Measurements from ENCODE around the gene RNF225. TPM values are rescaled to one million over a fixed set of nuclear protein-coding genes. Genes with fewer than 3 reads are reported as not detected.

Gene RNF225
- total RNA-seq, 3 donors from 2014 or later (not counting 1 experiment from before 2014, with no cell fraction given), result 0.39 TPM; not detected in 2

- ATAC-seq, result no peak
- Mint-ChIP-seq H3K27ac (no peak overlapping the region), H3K36me3 (peaks cover 26% of the 10 kb centered on the region), H3K27me3 (ENCODE audit: low read depth in 2 of 2) (no peaks in the 10 kb centered on the region), H3K4me3 (no peak overlapping the region), H3K4me1 (no peaks in the 10 kb centered on the region), H3K9me3 (peaks cover 3 to 9% of the 10 kb centered on the region in 2 donors)
- H3K36me3 ChIP-seq (ENCODE audit: control insufficient read depth, insufficient read depth, low read length), result peaks cover 12% of the 10 kb centered on the region
- no peaks in the 10 kb centered on the region for H3K4me1 ChIP-seq (ENCODE audit: control insufficient read depth, insufficient read depth, low read length)
- TF ChIP-seq CTCF (IDR thresholded peaks at IDR 0.05), result no peak
- no peak overlapping the region for H3K4me3 ChIP-seq (ENCODE audit: low read length)
- DNase-seq, result no peak
- H3K9me3 ChIP-seq (ENCODE audit: control insufficient read depth, insufficient read depth, low read length), result peaks cover 74% of the 10 kb centered on the region
- H3K27me3 ChIP-seq (ENCODE audit: control insufficient read depth, insufficient read depth, low read length), result no peaks in the 10 kb centered on the region
- intact Hi-C loops (cut with micrococcal nuclease), result no loop called here
- no peak overlapping the region for H3K27ac ChIP-seq (ENCODE audit: low read length)
These were observed 34.3 kb downstream of the RNF225 start for GRCh38 chr19:58429745-58430144.

GRCh38 chr19:58434217-58434616 lies 38.8 kb downstream of the RNF225 start:
- ATAC-seq, result no peak
- H3K27ac ChIP-seq (ENCODE audit: low read length), result no peak overlapping the region
- WGBS (ENCODE audit: insufficient coverage), result 100% methylated on average over 1 of the region's 2 CpGs
- Mint-ChIP-seq H3K36me3 (peaks cover 50% of the 10 kb centered on the region), H3K27me3 (ENCODE audit: low read depth in 2 of 2) (no peaks in the 10 kb centered on the region), H3K4me3 (no peak overlapping the region), H3K4me1 (peaks cover 3 to 4% of the 10 kb centered on the region in 2 donors), H3K9me3 (peaks cover 7 to 17% of the 10 kb centered on the region in 2 donors), H3K27ac (no peak overlapping the region)
- H3K36me3 ChIP-seq (ENCODE audit: control insufficient read depth, insufficient read depth, low read length), result peaks cover 31% of the 10 kb centered on the region
- peaks cover 4% of the 10 kb centered on the region for H3K4me1 ChIP-seq (ENCODE audit: control insufficient read depth, insufficient read depth, low read length)
- H3K9me3 ChIP-seq (ENCODE audit: control insufficient read depth, insufficient read depth, low read length), result peaks cover 88% of the 10 kb centered on the region
- H3K27me3 ChIP-seq (ENCODE audit: control insufficient read depth, insufficient read depth, low read length), result no peaks in the 10 kb centered on the region
- no peak for DNase-seq
- no peak overlapping the region for H3K4me3 ChIP-seq (ENCODE audit: low read length)
- no peak for TF ChIP-seq CTCF (IDR thresholded peaks at IDR 0.05)
- intact Hi-C loops (cut with micrococcal nuclease), result no loop called here

- Mint-ChIP-seq H3K36me3 (peaks cover 34% of the 10 kb centered on the region), H3K27ac (peak within 1 kb of the TSS; percentile 97 to 98), H3K27me3 (ENCODE audit: low read depth in 2 of 2) (peaks cover 0 to 6% of the 10 kb centered on the region in 2 donors), H3K4me3 (peak within 1 kb of the TSS; percentile 98), H3K9me3 (peaks cover 10 to 15% of the 10 kb centered on the region in 2 donors), H3K4me1 (peaks cover 25 to 27% of the 10 kb centered on the region in 2 donors)
- DNase-seq (peak; percentile 92 to 99), ATAC-seq (peak; percentile 94 to 98 (median 96))
- Histone ChIP-seq H3K4me3 (ENCODE audit: low read length) (peak within 1 kb of the TSS; percentile 60), H3K4me1 (ENCODE audit: control insufficient read depth, insufficient read depth, low read length) (peaks cover 19% of the 10 kb centered on the region), H3K27ac (ENCODE audit: low read length) (peak within 1 kb of the TSS; percentile 87), H3K36me3 (ENCODE audit: control insufficient read depth, insufficient read depth, low read length) (peaks cover 18% of the 10 kb centered on the region), H3K9me3 (ENCODE audit: control insufficient read depth, insufficient read depth, low read length) (peaks cover 40% of the 10 kb centered on the region), H3K27me3 (ENCODE audit: control insufficient read depth, insufficient read depth, low read length) (no peaks in the 10 kb centered on the region)
- no peak for TF ChIP-seq CTCF (IDR thresholded peaks at IDR 0.05)
- WGBS (ENCODE audit: insufficient coverage), result 7% methylated on average over 59 of the region's 59 CpGs
- intact Hi-C loops (cut with micrococcal nuclease), result loop anchor here (1.0 to 2.0 kb wide), 6 partner anchors 11 to 59 kb away; partner anchors contain the start of genes RPS5, ZNF324B and ZNF837
These were observed 44.4 kb downstream of the RNF225 start, which contains the start of gene ZNF132 for GRCh38 chr19:58439576-58440554. TSS of gene ZNF132 (minus strand) at chr19:58440153. CDS start at chr19:58439821, 332 bp downstream.
